Islet of Langerhans (tissue), 1 donor: Measurements from ENCODE around the gene COL4A6.

Source experiments
- FAIRE-seq: peaks from one replicate; lab custom pipeline; 2011; peaks lifted over from hg19 to GRCh38; lab: Jason Lieb, UNC

The COL4A6 gene

GRCh38 chrX:108216919-108217571, 221.2 kb downstream of the COL4A6 start:
- FAIRE-seq = no peak

GRCh38 chrX:108216405-108216804, 221.8 kb downstream of the COL4A6 start:
- FAIRE-seq = no peak

- no peak for FAIRE-seq
Observed at GRCh38 chrX:108211301-108211700, 226.9 kb downstream of the COL4A6 start.

GRCh38 chrX:108209006-108209554, 229.1 kb downstream of the COL4A6 start:
- no peak for FAIRE-seq

GRCh38 chrX:108203540-108203939, 234.7 kb downstream of the COL4A6 start:
- FAIRE-seq = no peak

- FAIRE-seq = no peak
Observed at GRCh38 chrX:108199691-108200090, 238.5 kb downstream of the COL4A6 start.

- FAIRE-seq = no peak
Observed at GRCh38 chrX:108199041-108199440, 239.2 kb downstream of the COL4A6 start.

GRCh38 chrX:108198420-108198819, 239.8 kb downstream of the COL4A6 start:
- FAIRE-seq = no peak

GRCh38 chrX:108186811-108187210, 251.4 kb downstream of the COL4A6 start:
- no peak for FAIRE-seq

GRCh38 chrX:108178143-108178498, 260.1 kb downstream of the COL4A6 start:
- FAIRE-seq = no peak

- no peak for FAIRE-seq
Observed at GRCh38 chrX:108177351-108178142, 260.7 kb downstream of the COL4A6 start.

- FAIRE-seq = no peak
Observed at GRCh38 chrX:108173874-108174273, 264.3 kb downstream of the COL4A6 start.

GRCh38 chrX:108171671-108172070, 266.6 kb downstream of the COL4A6 start:
- no peak for FAIRE-seq

- FAIRE-seq = no peak
Observed at GRCh38 chrX:108169768-108170167, 268.5 kb downstream of the COL4A6 start.

GRCh38 chrX:108168961-108169740, 269.1 kb downstream of the COL4A6 start:
- no peak for FAIRE-seq

GRCh38 chrX:108167211-108167872, 270.9 kb downstream of the COL4A6 start:
- no peak for FAIRE-seq

GRCh38 chrX:108165383-108166111, 272.7 kb downstream of the COL4A6 start:
- no peak for FAIRE-seq

GRCh38 chrX:108163333-108164082, 274.7 kb downstream of the COL4A6 start:
- FAIRE-seq = no peak

- no peak for FAIRE-seq
Observed at GRCh38 chrX:108162265-108162664, 276.0 kb downstream of the COL4A6 start.

- FAIRE-seq = no peak
Observed at GRCh38 chrX:108160309-108160708, 277.9 kb downstream of the COL4A6 start.
